H9 (cell line): ENCODE data around the gene UGT1A6. TPM values are rescaled to one million over a fixed set of nuclear protein-coding genes. Genes with fewer than 3 reads are reported as not detected.

Experiments
- DNase-seq: peaks from one replicate; pipeline ENCODE4 v3.0.0-alpha.2; 2017
- H2AFZ ChIP-seq: one replicate; pipeline ENCODE4 v1.6.1; 2013; ENCODE audit warnings: mild to moderate bottlenecking, low read length, control low read depth, moderate library complexity
- H2AK5ac ChIP-seq: 2 replicates; pipeline ENCODE4 v1.6.1; 2013; ENCODE audit warnings: low read length, control low read depth, mixed read lengths; ENCODE audit not compliant: insufficient read length
- H2BK120ac ChIP-seq: one replicate; pipeline ENCODE4 v1.6.1; 2013; ENCODE audit warnings: low read depth, mild to moderate bottlenecking, low read length, control low read depth, inconsistent platforms; ENCODE audit not compliant: poor library complexity, severe bottlenecking
- H2BK12ac ChIP-seq: 2 replicates; pipeline ENCODE4 v1.6.1; 2013; ENCODE audit warnings: low read length, control low read depth, mixed read lengths, low read depth; ENCODE audit not compliant: insufficient read length
- H2BK15ac ChIP-seq: 2 replicates; pipeline ENCODE4 v1.6.1; 2013; ENCODE audit warnings: low read depth, low read length, control low read depth
- H2BK20ac ChIP-seq: one replicate; pipeline ENCODE4 v1.6.1; 2013; ENCODE audit warnings: low read depth, mild to moderate bottlenecking, low read length, control low read depth, inconsistent platforms; ENCODE audit not compliant: poor library complexity, severe bottlenecking
- H2BK5ac ChIP-seq: 2 replicates; pipeline ENCODE4 v1.6.1; 2013; ENCODE audit warnings: low read length, control low read depth, mixed read lengths; ENCODE audit not compliant: insufficient read length
- H3K14ac ChIP-seq: 2 replicates; pipeline ENCODE4 v1.6.1; 2013; ENCODE audit warnings: low read length, control low read depth; ENCODE audit not compliant: insufficient read depth
- H3K18ac ChIP-seq: 2 replicates; pipeline ENCODE4 v1.6.1; 2013; ENCODE audit warnings: low read depth, mild to moderate bottlenecking, mixed read lengths, low read length, control low read depth; ENCODE audit not compliant: insufficient read length
- H3K23ac ChIP-seq: 2 replicates; pipeline ENCODE4 v1.6.1; 2013; ENCODE audit warnings: low read length, control low read depth, mixed read lengths, low read depth; ENCODE audit not compliant: insufficient read length
- H3K23me2 ChIP-seq: 2 replicates; pipeline ENCODE4 v1.6.1; 2013; ENCODE audit warnings: low read depth, mild to moderate bottlenecking, mixed read lengths, low read length, control low read depth; ENCODE audit not compliant: insufficient read length, poor library complexity, severe bottlenecking
- H3K27ac ChIP-seq: 2 replicates; pipeline ENCODE4 v1.5.1; 2013; ENCODE audit warnings: low read length, control low read depth, mixed read lengths, low read depth; ENCODE audit not compliant: insufficient read length
- H3K27me3 ChIP-seq: 2 replicates; pipeline ENCODE4 v1.6.1; 2013; ENCODE audit warnings: low read length, control low read depth, inconsistent platforms; ENCODE audit not compliant: insufficient read depth
- H3K4ac ChIP-seq: 2 replicates; pipeline ENCODE4 v1.6.1; 2013; ENCODE audit warnings: low read depth, mild to moderate bottlenecking, control low read depth, inconsistent platforms, low read length, moderate library complexity
- H3K4me1 ChIP-seq: 2 replicates; pipeline ENCODE4 v1.6.1; 2013; ENCODE audit warnings: low read length, control low read depth, inconsistent platforms; ENCODE audit not compliant: insufficient read depth
- H3K4me2 ChIP-seq: 2 replicates; pipeline ENCODE4 v1.6.1; 2013; ENCODE audit warnings: low read length, control low read depth, mixed read lengths; ENCODE audit not compliant: insufficient read length, insufficient read depth
- H3K56ac ChIP-seq: 2 replicates; pipeline ENCODE4 v1.6.1; 2013; ENCODE audit warnings: low read depth, mild to moderate bottlenecking, mixed read lengths, low read length, control low read depth; ENCODE audit not compliant: insufficient read length
- H3K79me1 ChIP-seq: 2 replicates; pipeline ENCODE4 v1.6.1; 2013; ENCODE audit warnings: low read depth, mild to moderate bottlenecking, moderate library complexity, low read length, control low read depth, inconsistent platforms; ENCODE audit not compliant: insufficient read depth, poor library complexity, severe bottlenecking
- H3K79me2 ChIP-seq: 2 replicates; pipeline ENCODE4 v1.6.1; 2013; ENCODE audit warnings: low read length, control low read depth, inconsistent platforms; ENCODE audit not compliant: insufficient read depth
- H3K9ac ChIP-seq: 2 replicates; pipeline ENCODE4 v1.6.1; 2013; ENCODE audit warnings: low read length, control low read depth, mixed read lengths; ENCODE audit not compliant: insufficient read length; ENCODE audit errors: extremely low read depth
- H3K9me3 ChIP-seq: one replicate; pipeline ENCODE4 v1.6.1; 2013; ENCODE audit warnings: low read depth, low read length, inconsistent platforms; ENCODE audit not compliant: control insufficient read depth
- H3T11ph ChIP-seq: one replicate; pipeline ENCODE4 v1.6.1; 2013; ENCODE audit warnings: mild to moderate bottlenecking, low read length, control low read depth, inconsistent platforms
- H4K20me1 ChIP-seq: one replicate; pipeline ENCODE4 v1.6.1; 2013; ENCODE audit not compliant: control insufficient read depth, insufficient read length, insufficient read depth
- H4K5ac ChIP-seq: 2 replicates; pipeline ENCODE4 v1.6.1; 2013; ENCODE audit warnings: low read depth, mild to moderate bottlenecking, mixed read lengths, low read length, control low read depth; ENCODE audit not compliant: insufficient read length
- H4K8ac ChIP-seq: replicated peaks from 2 replicates; pipeline ENCODE4 v1.6.1; 2013; ENCODE audit warnings: low read length, control low read depth, mixed read lengths, low read depth; ENCODE audit not compliant: insufficient read length
- H4K91ac ChIP-seq: 2 replicates; pipeline ENCODE4 v1.6.1; 2013; ENCODE audit warnings: low read depth, mild to moderate bottlenecking, moderate library complexity, mixed read lengths, low read length, control low read depth; ENCODE audit not compliant: insufficient read length
- H3K27ac Mint-ChIP-seq, 3 experiments: 2 replicates in 2 of 3; 3 replicates in 1 of 3; pipeline ENCODE4 v1.8.0; 2020 to 2021; ENCODE audit warnings: mixed read lengths in 3 of 3, mild to moderate bottlenecking in 1 of 3, moderate library complexity in 1 of 3
- H3K27me3 Mint-ChIP-seq: 2 replicates; pipeline ENCODE4 v1.8.0; 2021; ENCODE audit warnings: low read depth, mild to moderate bottlenecking, moderate library complexity, mixed read lengths
- H3K36me3 Mint-ChIP-seq, 3 experiments: 2 replicates in 2 of 3; 3 replicates in 1 of 3; pipeline ENCODE4 v1.8.0; 2020 to 2021; ENCODE audit warnings: low read depth in 3 of 3, mixed read lengths in 3 of 3; ENCODE audit not compliant: insufficient read depth in 1 of 3
- H3K4me1 Mint-ChIP-seq, 2 experiments: 2 replicates each; pipeline ENCODE4 v1.8.0; 2020; ENCODE audit warnings: mixed read lengths in 2 of 2
- H3K4me3 Mint-ChIP-seq, 2 experiments: 2 replicates in 1 of 2; 3 replicates in 1 of 2; pipeline ENCODE4 v1.8.0; 2020 to 2021; ENCODE audit warnings: mild to moderate bottlenecking in 2 of 2, mixed read lengths in 2 of 2, moderate library complexity in 1 of 2
- H3K9me3 Mint-ChIP-seq, 2 experiments: 2 replicates in 1 of 2; 3 replicates in 1 of 2; pipeline ENCODE4 v1.8.0; 2020; ENCODE audit warnings: mild to moderate bottlenecking in 2 of 2, mixed read lengths in 2 of 2, moderate library complexity in 1 of 2
- WGBS: extraction: QIAGEN DNeasy Blood & Tissue Kit; methylation state at CpG from one replicate; pipeline ENCODE4 v1.1.7; 2013; ENCODE audit warnings: missing lambda C conversion rate, low lambda C conversion rate, mixed read lengths; ENCODE audit not compliant: insufficient read length; ENCODE audit errors: extremely low coverage; 5-methylcytosine and 5-hydroxymethylcytosine counted together
- total RNA-seq: library from RNA; stranded (reverse); gene quantifications from 2 replicates; pipeline ENCODE4 v1.2.1, GENCODE V29; 2021
- TF ChIP-seq, protein P1 (sequence below): fragments of 200-600 bp; sonication (generic); conservative IDR thresholded peaks from 3 replicates; pipeline ENCODE4 v1.8.0; 2021; ENCODE audit warnings: antibody characterized with exemption, mild to moderate bottlenecking

The UGT1A6 gene
- total RNA-seq, 1 experiment from 2014 or later, result not detected

DNA sequence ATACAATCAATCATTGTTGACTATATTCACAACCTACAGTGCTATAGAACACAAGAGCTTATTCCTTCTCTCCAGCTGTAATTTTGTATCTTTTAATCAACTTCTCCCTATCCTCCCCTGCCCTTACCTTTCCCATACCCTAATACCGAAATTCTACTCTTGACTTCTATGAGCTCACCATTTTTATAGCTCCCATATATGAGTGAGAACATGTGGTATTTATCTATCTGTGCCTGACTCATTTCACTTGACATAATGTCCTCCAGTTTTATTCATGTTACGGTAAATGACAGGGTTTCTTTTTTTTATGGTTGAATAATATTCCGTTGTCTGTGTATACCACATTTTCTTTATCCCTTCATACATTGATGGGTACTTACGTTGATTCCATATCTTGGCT is 88.1 kb downstream of the UGT1A6 start:
- H3K27me3 ChIP-seq, result no peaks in the 10 kb centered on the region
- H2BK5ac ChIP-seq, result no peak overlapping the region
- TF ChIP-seq, protein P1, sequence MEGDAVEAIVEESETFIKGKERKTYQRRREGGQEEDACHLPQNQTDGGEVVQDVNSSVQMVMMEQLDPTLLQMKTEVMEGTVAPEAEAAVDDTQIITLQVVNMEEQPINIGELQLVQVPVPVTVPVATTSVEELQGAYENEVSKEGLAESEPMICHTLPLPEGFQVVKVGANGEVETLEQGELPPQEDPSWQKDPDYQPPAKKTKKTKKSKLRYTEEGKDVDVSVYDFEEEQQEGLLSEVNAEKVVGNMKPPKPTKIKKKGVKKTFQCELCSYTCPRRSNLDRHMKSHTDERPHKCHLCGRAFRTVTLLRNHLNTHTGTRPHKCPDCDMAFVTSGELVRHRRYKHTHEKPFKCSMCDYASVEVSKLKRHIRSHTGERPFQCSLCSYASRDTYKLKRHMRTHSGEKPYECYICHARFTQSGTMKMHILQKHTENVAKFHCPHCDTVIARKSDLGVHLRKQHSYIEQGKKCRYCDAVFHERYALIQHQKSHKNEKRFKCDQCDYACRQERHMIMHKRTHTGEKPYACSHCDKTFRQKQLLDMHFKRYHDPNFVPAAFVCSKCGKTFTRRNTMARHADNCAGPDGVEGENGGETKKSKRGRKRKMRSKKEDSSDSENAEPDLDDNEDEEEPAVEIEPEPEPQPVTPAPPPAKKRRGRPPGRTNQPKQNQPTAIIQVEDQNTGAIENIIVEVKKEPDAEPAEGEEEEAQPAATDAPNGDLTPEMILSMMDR, result no peak
- H2BK12ac ChIP-seq, result no peak overlapping the region
- no peak overlapping the region for H3K14ac ChIP-seq
- DNase-seq, result no peak
- no peak overlapping the region for H3K4me2 ChIP-seq
- peaks cover 4% of the 10 kb centered on the region for H3K9me3 ChIP-seq
- Mint-ChIP-seq H3K27ac (no peak overlapping the region), H3K9me3 (peaks cover 13 to 22% of the 10 kb centered on the region in 2 experiments; a peak in 4 of 5 replicates), H3K27me3 (peaks cover 12% of the 10 kb centered on the region; the same call in 1 of the 2 replicates), H3K36me3 (peaks cover 1 to 4% (median 1%) of the 10 kb centered on the region in 3 experiments; a peak in 4 of 7 replicates), H3K4me3 (no peak overlapping the region), H3K4me1 (no peaks in the 10 kb centered on the region)
- no peak overlapping the region for H4K91ac ChIP-seq
- H3K79me1 ChIP-seq, result no peaks in the 10 kb centered on the region
- 100% methylated on average over 1 of the region's 4 CpGs for WGBS
- no peak overlapping the region for H3K18ac ChIP-seq
- no peak overlapping the region for H2BK15ac ChIP-seq
- no peak overlapping the region for H2AFZ ChIP-seq
- no peaks in the 10 kb centered on the region for H3K79me2 ChIP-seq
- no peaks in the 10 kb centered on the region for H3K4me1 ChIP-seq
- no peak overlapping the region for H3K27ac ChIP-seq
- H4K20me1 ChIP-seq, result no peaks in the 10 kb centered on the region
- H3T11ph ChIP-seq, result no peak overlapping the region
- H4K8ac ChIP-seq, result no peak overlapping the region
- no peak overlapping the region for H3K56ac ChIP-seq
- H3K9ac ChIP-seq, result no peak overlapping the region
- no peak overlapping the region for H3K4ac ChIP-seq
- no peak overlapping the region for H2BK20ac ChIP-seq
- no peak overlapping the region for H2BK120ac ChIP-seq
- H3K23ac ChIP-seq, result no peak overlapping the region
- H3K23me2 ChIP-seq, result no peaks in the 10 kb centered on the region
- no peak overlapping the region for H2AK5ac ChIP-seq
- H4K5ac ChIP-seq, result no peak overlapping the region
